K562 (cell line): Measurements from ENCODE around the gene RPS8. TPM values are rescaled to one million over a fixed set of nuclear protein-coding genes. Genes with fewer than 3 reads are reported as not detected.

ENCODE experiments used
- ASH1L ChIP-seq: fragments of 450-650 bp; IDR thresholded peaks from 2 replicates; pipeline ENCODE4 v1.6.1; 2018; ENCODE audit warnings: borderline replicate concordance, mild to moderate bottlenecking, low read depth; ENCODE audit not compliant: partially characterized antibody
- BRD4 ChIP-seq: fragments of 200-600 bp; sonication (generic); IDR thresholded peaks from 2 replicates; pipeline ENCODE4 v1.6.1; 2017; ENCODE audit warnings: inconsistent platforms
- CHD2 ChIP-seq: IDR thresholded peaks from 2 replicates; pipeline ENCODE4 v1.6.1; 2011; ENCODE audit warnings: low read depth, low read length
- HCFC1 ChIP-seq: IDR thresholded peaks from 2 replicates; pipeline ENCODE4 v1.6.1; 2012; ENCODE audit warnings: low read depth, low read length, improper control_type of control experiment
- IFI16 ChIP-seq: fragments of 250-450 bp; sonication (Bioruptor Pico); IDR thresholded peaks from 2 replicates; pipeline ENCODE4 v2.1.2; 2022; ENCODE audit warnings: mild to moderate bottlenecking, inconsistent platforms
- KAT2B ChIP-seq: IDR thresholded peaks from one replicate; pipeline ENCODE4 v1.6.1; 2012; ENCODE audit warnings: low read depth, mild to moderate bottlenecking, control low read depth, inconsistent platforms, low read length, moderate library complexity
- NR1H2 ChIP-seq: sonication (generic); formaldehyde crosslinking; IDR thresholded peaks from 2 replicates; pipeline ENCODE4 v1.4.0; 2020; ENCODE audit warnings: mild to moderate bottlenecking, missing genetic modification reagents
- POLR2G ChIP-seq: fragments of 200-400 bp; formaldehyde crosslinking; IDR thresholded peaks from 2 replicates; pipeline ENCODE4 v1.6.1; 2017; ENCODE audit warnings: low read depth, mild to moderate bottlenecking, antibody characterized with exemption, low read length, moderate library complexity
- SRSF7 ChIP-seq: fragments of 200-400 bp; formaldehyde crosslinking; optimal IDR thresholded peaks from 2 replicates; pipeline ENCODE3; 2017; ENCODE audit warnings: mild to moderate bottlenecking, low read depth, low read length
- ZBTB1 ChIP-seq: sonication (generic); formaldehyde crosslinking; IDR thresholded peaks from 2 replicates; pipeline ENCODE4 v1.8.1; 2023; ENCODE audit warnings: missing genetic modification reagents, low read depth, mild to moderate bottlenecking, borderline replicate concordance
- ZNF140 ChIP-seq: fragments of 250-450 bp; sonication (Bioruptor Pico); IDR thresholded peaks from 2 replicates; pipeline ENCODE4 v1.8.0; 2021; ENCODE audit warnings: moderate library complexity, mild to moderate bottlenecking, inconsistent platforms
- ZNF224 ChIP-seq: sonication (generic); formaldehyde crosslinking; IDR thresholded peaks from 2 replicates; pipeline ENCODE4 v1.8.0; 2022; ENCODE audit warnings: mild to moderate bottlenecking, missing genetic modification reagents
- ZNF239 ChIP-seq: fragments of 250-450 bp; sonication (Bioruptor Pico); IDR thresholded peaks from 2 replicates; pipeline ENCODE4 v1.4.0; 2020; ENCODE audit warnings: mild to moderate bottlenecking
- ZNF354B ChIP-seq: fragments of 250-450 bp; sonication (Bioruptor Pico); IDR thresholded peaks from 2 replicates; pipeline ENCODE4 v1.4.0; 2020
- ZNF41 ChIP-seq: fragments of 250-450 bp; sonication (Bioruptor Pico); conservative IDR thresholded peaks from 2 replicates; pipeline ENCODE4 v1.4.0; 2020; ENCODE audit warnings: mild to moderate bottlenecking
- ZNF445 ChIP-seq: fragments of 250-450 bp; sonication (Bioruptor Pico); IDR thresholded peaks from 2 replicates; pipeline ENCODE4 v1.4.0; 2020; ENCODE audit warnings: low read depth, mild to moderate bottlenecking, moderate library complexity
- ZNF586 ChIP-seq: fragments of 450-650 bp; formaldehyde crosslinking; conservative IDR thresholded peaks from 2 replicates; pipeline ENCODE4 v1.4.0; 2020; ENCODE audit warnings: mild to moderate bottlenecking, moderate library complexity
- polyA plus RNA-seq, 8 experiments: library from polyadenylated mRNA; depleted of rRNA in 4 of 8; stranded (reverse) in 5 of 8; unstranded in 3 of 8; fragments of >200 nt; fragmentation: Nextera tagmentation in 2 of 8; fragmentation: Illumina TruSeq in 1 of 8; extraction: Ambion mirVana in 2 of 8; extraction: Trizol in 1 of 8; gene quantifications; 2 replicates each; pipeline versions ENCODE4 v1.2.1 to v1.2.3, GENCODE V29; 2011 to 2014; ENCODE audit warnings: inconsistent platforms in 1 of 8, missing spikeins in 1 of 8
- total RNA-seq, 7 experiments: library from RNA; depleted of rRNA in 6 of 7; stranded (reverse); fragments of >200 nt in 6 of 7; fragmentation: Illumina TruSeq in 2 of 7; extraction: Trizol in 2 of 7; gene quantifications; 2 replicates each; pipeline versions ENCODE4 v1.2.1 to v1.2.3, GENCODE V29; 2011 to 2021; ENCODE audit warnings: low replicate concordance in 1 of 7
- TF ChIP-seq, protein P1 (sequence below): fragments of 250-450 bp; sonication (Bioruptor Pico); IDR thresholded peaks from 2 replicates; pipeline ENCODE4 v1.4.0; 2020
- TF ChIP-seq, protein P2 (sequence below), 2 experiments: IDR thresholded peaks; 2 replicates each; pipeline ENCODE4 v1.6.1; 2011; ENCODE audit warnings: borderline replicate concordance in 1 of 2, control low read depth in 1 of 2, low read depth in 1 of 2, low read length in 1 of 2, mild to moderate bottlenecking in 1 of 2, mixed read lengths in 1 of 2, moderate library complexity in 1 of 2; ENCODE audit not compliant: insufficient read depth in 1 of 2, insufficient read length in 1 of 2, poor library complexity in 1 of 2, severe bottlenecking in 1 of 2; ENCODE audit errors: extremely low read depth in 1 of 2
- TF ChIP-seq, protein P3 (sequence below): fragments of 450-650 bp; formaldehyde crosslinking; IDR thresholded peaks from 2 replicates; pipeline ENCODE4 v1.4.0; 2020; ENCODE audit warnings: mild to moderate bottlenecking, moderate library complexity

RPS8 gene
- total and polyA plus RNA-seq, 9 of the 15 experiments (the other 6 are each of a cell fraction or from before 2014, with no cell fraction given), result 2,431 to 4,168 (median 3,109) TPM

DNA sequence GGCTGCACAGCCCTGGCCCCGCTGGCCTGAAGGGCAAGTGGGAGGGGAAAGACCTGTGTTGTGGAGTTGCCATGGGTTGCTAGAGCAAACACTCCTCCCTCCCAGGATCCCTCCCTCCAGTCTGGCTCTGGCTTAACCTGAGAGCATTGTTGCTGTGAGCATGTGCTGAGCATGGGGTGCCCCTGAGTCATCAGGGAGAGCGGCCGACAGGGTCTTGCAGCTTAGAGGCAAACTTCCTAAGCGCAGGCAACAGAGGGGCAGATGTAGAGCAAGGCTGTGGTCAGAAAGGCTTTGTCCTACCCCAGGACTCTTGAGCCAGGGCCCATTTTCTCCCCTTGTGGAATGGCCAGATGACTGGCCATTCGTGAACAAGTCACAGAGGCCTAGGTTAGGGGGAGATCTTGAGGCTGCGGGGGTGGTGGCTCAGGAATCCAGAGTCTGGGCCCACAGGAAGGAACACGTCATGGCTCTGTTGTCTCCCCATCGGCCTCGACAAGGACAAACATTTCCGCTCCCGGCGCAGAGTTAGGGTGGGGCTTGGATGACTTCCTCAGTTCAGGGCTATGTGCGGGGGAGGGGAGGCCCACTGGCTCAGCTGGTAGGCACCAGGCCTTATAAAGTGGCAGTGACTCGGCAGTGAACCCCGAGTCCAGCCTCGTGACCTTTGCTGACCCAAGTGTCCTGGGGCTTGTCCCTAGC is 32.2 kb downstream of the RPS8 start (continued):
- TF ChIP-seq, protein P1, sequence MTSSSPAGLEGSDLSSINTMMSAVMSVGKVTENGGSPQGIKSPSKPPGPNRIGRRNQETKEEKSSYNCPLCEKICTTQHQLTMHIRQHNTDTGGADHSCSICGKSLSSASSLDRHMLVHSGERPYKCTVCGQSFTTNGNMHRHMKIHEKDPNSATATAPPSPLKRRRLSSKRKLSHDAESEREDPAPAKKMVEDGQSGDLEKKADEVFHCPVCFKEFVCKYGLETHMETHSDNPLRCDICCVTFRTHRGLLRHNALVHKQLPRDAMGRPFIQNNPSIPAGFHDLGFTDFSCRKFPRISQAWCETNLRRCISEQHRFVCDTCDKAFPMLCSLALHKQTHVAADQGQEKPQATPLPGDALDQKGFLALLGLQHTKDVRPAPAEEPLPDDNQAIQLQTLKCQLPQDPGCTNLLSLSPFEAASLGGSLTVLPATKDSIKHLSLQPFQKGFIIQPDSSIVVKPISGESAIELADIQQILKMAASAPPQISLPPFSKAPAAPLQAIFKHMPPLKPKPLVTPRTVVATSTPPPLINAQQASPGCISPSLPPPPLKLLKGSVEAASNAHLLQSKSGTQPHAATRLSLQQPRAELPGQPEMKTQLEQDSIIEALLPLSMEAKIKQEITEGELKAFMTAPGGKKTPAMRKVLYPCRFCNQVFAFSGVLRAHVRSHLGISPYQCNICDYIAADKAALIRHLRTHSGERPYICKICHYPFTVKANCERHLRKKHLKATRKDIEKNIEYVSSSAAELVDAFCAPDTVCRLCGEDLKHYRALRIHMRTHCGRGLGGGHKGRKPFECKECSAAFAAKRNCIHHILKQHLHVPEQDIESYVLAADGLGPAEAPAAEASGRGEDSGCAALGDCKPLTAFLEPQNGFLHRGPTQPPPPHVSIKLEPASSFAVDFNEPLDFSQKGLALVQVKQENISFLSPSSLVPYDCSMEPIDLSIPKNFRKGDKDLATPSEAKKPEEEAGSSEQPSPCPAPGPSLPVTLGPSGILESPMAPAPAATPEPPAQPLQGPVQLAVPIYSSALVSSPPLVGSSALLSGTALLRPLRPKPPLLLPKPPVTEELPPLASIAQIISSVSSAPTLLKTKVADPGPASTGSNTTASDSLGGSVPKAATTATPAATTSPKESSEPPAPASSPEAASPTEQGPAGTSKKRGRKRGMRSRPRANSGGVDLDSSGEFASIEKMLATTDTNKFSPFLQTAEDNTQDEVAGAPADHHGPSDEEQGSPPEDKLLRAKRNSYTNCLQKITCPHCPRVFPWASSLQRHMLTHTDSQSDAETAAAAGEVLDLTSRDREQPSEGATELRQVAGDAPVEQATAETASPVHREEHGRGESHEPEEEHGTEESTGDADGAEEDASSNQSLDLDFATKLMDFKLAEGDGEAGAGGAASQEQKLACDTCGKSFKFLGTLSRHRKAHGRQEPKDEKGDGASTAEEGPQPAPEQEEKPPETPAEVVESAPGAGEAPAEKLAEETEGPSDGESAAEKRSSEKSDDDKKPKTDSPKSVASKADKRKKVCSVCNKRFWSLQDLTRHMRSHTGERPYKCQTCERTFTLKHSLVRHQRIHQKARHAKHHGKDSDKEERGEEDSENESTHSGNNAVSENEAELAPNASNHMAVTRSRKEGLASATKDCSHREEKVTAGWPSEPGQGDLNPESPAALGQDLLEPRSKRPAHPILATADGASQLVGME (CRISPR knock-in tag), result no peak
- TF ChIP-seq KAT2B (no peak), SRSF7 (no peak), ZNF224 (CRISPR knock-in tag) (no peak), ZNF354B (CRISPR knock-in tag) (no peak), HCFC1 (peak; percentile 50; the same call in 1 of the 2 replicates), ZNF41 (CRISPR knock-in tag) (0 out of 2 replicates have a peak, but pooled peaks have one; percentile 71), ZNF445 (CRISPR knock-in tag) (peak; percentile 72; the same call in 1 of the 2 replicates), BRD4 (peak; percentile 35; the same call in 1 of the 2 replicates), CHD2 (0 out of 2 replicates have a peak, but pooled peaks have one; percentile 41), ASH1L (peak; percentile 80), POLR2G (peak; percentile 68), ZNF239 (peak; percentile 57), ZNF586 (peak; percentile 75; the same call in 1 of the 2 replicates), ZNF140 (CRISPR knock-in tag) (no peak), ZBTB1 (CRISPR knock-in tag) (peak; percentile 84; the same call in 1 of the 2 replicates), NR1H2 (CRISPR knock-in tag) (no peak; the same call in 1 of the 2 replicates), IFI16 (CRISPR knock-in tag) (no peak)
- TF ChIP-seq, protein P2, sequence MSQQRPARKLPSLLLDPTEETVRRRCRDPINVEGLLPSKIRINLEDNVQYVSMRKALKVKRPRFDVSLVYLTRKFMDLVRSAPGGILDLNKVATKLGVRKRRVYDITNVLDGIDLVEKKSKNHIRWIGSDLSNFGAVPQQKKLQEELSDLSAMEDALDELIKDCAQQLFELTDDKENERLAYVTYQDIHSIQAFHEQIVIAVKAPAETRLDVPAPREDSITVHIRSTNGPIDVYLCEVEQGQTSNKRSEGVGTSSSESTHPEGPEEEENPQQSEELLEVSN (IDR thresholded peaks at IDR 0.05; ENCODE audit: borderline replicate concordance in 1 of 2, extremely low read depth in 1 of 2, insufficient read depth in 1 of 2, insufficient read length in 1 of 2, low read depth in 1 of 2, low read length in 1 of 2, poor library complexity in 1 of 2, severe bottlenecking in 1 of 2), result peak; percentile 81 to 95
- TF ChIP-seq, protein P3, sequence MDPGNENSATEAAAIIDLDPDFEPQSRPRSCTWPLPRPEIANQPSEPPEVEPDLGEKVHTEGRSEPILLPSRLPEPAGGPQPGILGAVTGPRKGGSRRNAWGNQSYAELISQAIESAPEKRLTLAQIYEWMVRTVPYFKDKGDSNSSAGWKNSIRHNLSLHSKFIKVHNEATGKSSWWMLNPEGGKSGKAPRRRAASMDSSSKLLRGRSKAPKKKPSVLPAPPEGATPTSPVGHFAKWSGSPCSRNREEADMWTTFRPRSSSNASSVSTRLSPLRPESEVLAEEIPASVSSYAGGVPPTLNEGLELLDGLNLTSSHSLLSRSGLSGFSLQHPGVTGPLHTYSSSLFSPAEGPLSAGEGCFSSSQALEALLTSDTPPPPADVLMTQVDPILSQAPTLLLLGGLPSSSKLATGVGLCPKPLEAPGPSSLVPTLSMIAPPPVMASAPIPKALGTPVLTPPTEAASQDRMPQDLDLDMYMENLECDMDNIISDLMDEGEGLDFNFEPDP (CRISPR knock-in tag), result 0 out of 2 replicates have a peak, but pooled peaks have one; percentile 22
